Prostate gland (tissue), 2 donors: ENCODE results near the gene GBX1. TPM values are rescaled to one million over a fixed set of nuclear protein-coding genes. Genes with fewer than 3 reads are reported as not detected.

ENCODE experiments used
- DNase-seq: peaks from one replicate; pipeline ENCODE4 v3.0.0-alpha.2; 2019; ENCODE audit warnings: low spot score
- H3K27ac ChIP-seq, 2 donors: fragments of 200-600 bp; sonication (generic); 2 replicates each; pipeline ENCODE4 v1.5.1; 2017 to 2019
- H3K27me3 ChIP-seq: fragments of 200-600 bp; sonication (generic); replicated peaks from 2 replicates; pipeline ENCODE4 v1.5.1; 2019; ENCODE audit not compliant: insufficient read depth
- H3K36me3 ChIP-seq, 2 donors: fragments of 200-600 bp; sonication (generic); 1 replicate in 1 of 2; 2 replicates in 1 of 2; pipeline versions ENCODE4 v1.5.1 to v1.8.1; 2017 to 2019
- H3K4me1 ChIP-seq: fragments of 200-600 bp; sonication (generic); replicated peaks from 2 replicates; pipeline ENCODE4 v1.5.1; 2019
- H3K4me3 ChIP-seq, 2 donors: fragments of 200-600 bp; sonication (generic); 2 replicates each; pipeline ENCODE4 v1.5.1; 2017 to 2019
- H3K9me3 ChIP-seq: fragments of 200-600 bp; sonication (generic); 2 replicates; pipeline ENCODE4 v1.5.1; 2017
- CTCF ChIP-seq, 4 experiments: fragments of 200-600 bp in 2 of 4; fragments of 450-650 bp in 2 of 4; sonication (generic) in 2 of 4; IDR thresholded peaks; 1 replicate in 3 of 4; 2 replicates in 1 of 4; pipeline ENCODE4 v1.5.1; 2016 to 2019; ENCODE audit warnings: antibody characterized with exemption in 4 of 4, mild to moderate bottlenecking in 2 of 4, moderate library complexity in 2 of 4
- POLR2A ChIP-seq: fragments of 450-650 bp; IDR thresholded peaks from one replicate; pipeline ENCODE4 v1.6.1; 2016; ENCODE audit warnings: antibody characterized with exemption, mild to moderate bottlenecking
- POLR2AphosphoS5 ChIP-seq: sonication (generic); formaldehyde crosslinking; IDR thresholded peaks from one replicate; pipeline ENCODE4 v1.6.1; 2017; ENCODE audit warnings: antibody characterized with exemption
- WGBS: methylation state at CpG from one replicate; pipeline ENCODE4 v1.1.5; 2018; 5-methylcytosine and 5-hydroxymethylcytosine counted together
- intact Hi-C: fragments of 100-400 bp; cut with DNase I; formaldehyde crosslinking; loops from one replicate; pipeline ENCODE4 v1.14.2; 2022
- total RNA-seq, 2 donors: library from RNA; depleted of rRNA; stranded (reverse); fragments of >200 nt; gene quantifications; one replicate each; pipeline ENCODE4 v1.1.0, GENCODE V29; 2016

Gene GBX1
- total RNA-seq, 2 donors from 2014 or later: not detected

DNA sequence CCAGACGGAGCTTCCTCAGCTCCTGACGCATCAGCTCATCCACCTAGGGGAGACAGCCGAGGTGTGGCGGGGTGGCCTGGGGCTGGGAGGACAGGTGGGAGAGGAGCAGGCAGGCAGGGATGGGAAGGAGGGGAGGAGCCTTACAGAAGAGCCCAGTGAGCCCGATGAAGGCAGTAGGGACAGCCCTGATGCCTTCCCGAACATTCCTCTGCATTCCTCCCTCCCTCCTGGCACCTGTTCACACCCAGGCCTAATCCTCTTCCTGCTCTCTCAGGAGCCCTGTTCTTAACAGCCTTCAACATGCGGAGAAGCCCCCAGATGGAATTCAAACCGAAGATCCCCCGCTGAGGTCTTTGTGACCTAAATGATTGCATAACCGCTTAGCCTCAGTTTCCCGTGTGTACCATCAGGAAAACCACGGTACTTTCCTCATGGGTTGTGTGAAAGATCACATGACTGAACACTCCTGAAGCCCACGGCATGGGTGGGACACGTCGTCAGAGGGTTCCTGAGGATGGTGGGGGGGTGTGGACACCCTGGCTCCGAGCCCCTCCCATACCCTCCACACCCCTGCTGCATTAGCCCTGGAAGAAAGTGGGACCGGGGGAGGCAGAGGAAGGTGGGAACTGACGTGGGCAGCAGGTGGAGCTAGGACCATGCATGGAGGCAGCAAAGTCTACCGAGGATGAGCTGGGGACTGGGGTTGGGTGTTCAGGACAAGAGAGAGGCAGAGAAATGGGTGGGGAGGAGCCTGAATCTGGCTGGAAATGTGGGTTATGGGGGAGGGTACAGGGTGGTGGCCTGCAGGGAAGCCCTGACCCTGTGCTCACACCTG is 28.3 kb upstream of the GBX1 start:
- no peak overlapping the region for H3K27ac ChIP-seq
- no peaks in the 10 kb centered on the region for H3K27me3 ChIP-seq
- no peaks in the 10 kb centered on the region for H3K36me3 ChIP-seq
- H3K9me3 ChIP-seq: no peaks in the 10 kb centered on the region
- no peaks in the 10 kb centered on the region for H3K4me1 ChIP-seq
- intact Hi-C loops: no loop called here
- no peak overlapping the region for H3K4me3 ChIP-seq
- TF ChIP-seq POLR2A (no peak), POLR2AphosphoS5 (no peak), CTCF (IDR thresholded peaks at IDR 0.05) (no peak)
- 57% methylated on average over 19 of the region's 19 CpGs for WGBS
- no peak for DNase-seq

DNA sequence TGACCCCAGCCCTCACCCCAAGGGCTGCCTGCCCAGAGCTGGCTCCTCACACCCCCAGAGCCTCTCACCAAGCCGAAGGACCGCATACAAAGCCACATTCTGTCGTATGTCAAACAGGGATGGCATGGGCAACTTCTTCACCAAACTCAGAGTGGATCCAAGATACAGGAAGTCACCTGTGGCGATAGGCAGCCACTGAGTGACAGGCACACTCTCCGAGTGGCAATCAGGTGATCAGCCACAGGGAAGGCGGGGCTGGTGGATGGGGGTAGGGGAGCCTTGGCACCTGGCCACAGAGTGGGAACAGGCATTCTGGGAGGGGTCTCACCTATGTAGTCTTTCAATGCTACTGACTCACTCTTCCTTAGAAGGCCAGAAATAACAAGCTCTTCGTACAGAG is 26.7 kb upstream of the GBX1 start:
- TF ChIP-seq CTCF (IDR thresholded peaks at IDR 0.05) (no peak), POLR2AphosphoS5 (no peak), POLR2A (no peak)
- Histone ChIP-seq H3K27me3 (no peaks in the 10 kb centered on the region), H3K36me3 (no peaks in the 10 kb centered on the region), H3K4me1 (no peaks in the 10 kb centered on the region), H3K27ac (no peak overlapping the region), H3K4me3 (no peak overlapping the region), H3K9me3 (no peaks in the 10 kb centered on the region)
- no peak for DNase-seq
- WGBS: 70% methylated on average over 7 of the region's 7 CpGs
- intact Hi-C loops: no loop called here

- Histone ChIP-seq H3K9me3 (no peaks in the 10 kb centered on the region), H3K36me3 (no peaks in the 10 kb centered on the region), H3K4me1 (no peaks in the 10 kb centered on the region), H3K4me3 (no peak overlapping the region), H3K27ac (no peak overlapping the region), H3K27me3 (no peaks in the 10 kb centered on the region)
- TF ChIP-seq POLR2AphosphoS5 (no peak), CTCF (IDR thresholded peaks at IDR 0.05) (no peak), POLR2A (no peak)
- intact Hi-C loops: no loop called here
- WGBS: 89% methylated on average over 14 of the region's 14 CpGs
- DNase-seq: no peak
Observed at GRCh38 chr7:151193203-151193978, 25.9 kb upstream of the GBX1 start.

DNA sequence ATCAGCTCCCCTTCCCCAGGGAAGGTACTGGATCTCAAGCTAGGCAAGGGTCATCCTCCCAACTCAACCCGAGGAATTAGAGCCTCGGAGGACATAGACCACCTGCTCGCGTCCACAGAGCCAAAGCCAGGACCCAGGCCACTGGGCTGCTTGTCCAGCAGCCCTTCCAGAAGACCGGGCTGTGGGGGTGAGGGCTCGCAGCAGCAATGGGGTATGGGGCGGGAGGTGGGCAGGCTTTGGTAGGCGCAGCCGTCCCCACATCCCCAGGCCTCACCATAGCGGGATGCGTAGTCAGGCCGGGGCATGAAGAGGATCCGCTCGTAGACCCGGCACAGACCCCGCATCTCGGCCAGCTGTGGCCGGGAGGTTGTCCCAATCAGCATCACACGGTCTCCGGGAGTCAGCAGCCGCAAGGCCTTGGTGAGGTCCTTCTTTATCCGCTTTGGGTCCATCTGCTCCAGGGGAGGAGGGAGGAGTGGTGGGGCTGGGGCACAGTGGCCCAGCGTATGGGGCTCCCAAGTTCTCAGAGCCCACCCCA is 24.6 kb upstream of the GBX1 start:
- intact Hi-C loops: no loop called here

More for the DNA sequence above, 24.6 kb upstream of the GBX1 start:
- H3K27me3 ChIP-seq: no peaks in the 10 kb centered on the region
- H3K27ac ChIP-seq: no peak overlapping the region
- H3K4me1 ChIP-seq: no peaks in the 10 kb centered on the region
- no peak for DNase-seq
- no peak overlapping the region for H3K4me3 ChIP-seq
- H3K9me3 ChIP-seq: no peaks in the 10 kb centered on the region
- TF ChIP-seq CTCF (IDR thresholded peaks at IDR 0.05) (no peak), POLR2AphosphoS5 (no peak), POLR2A (no peak)
- 95% methylated on average over 23 of the region's 23 CpGs for WGBS
- H3K36me3 ChIP-seq: no peaks in the 10 kb centered on the region
